NB4 (cell line): ENCODE measurements around the gene DNAJC7.

ENCODE experiments used
- CTCF ChIP-seq: IDR thresholded peaks from one replicate; pipeline ENCODE4 v1.5.1; 2012; ENCODE audit warnings: low read depth, low read length
- POLR2A ChIP-seq: IDR thresholded peaks from 2 replicates; pipeline ENCODE4 v1.6.1; 2011; ENCODE audit warnings: mild to moderate bottlenecking; ENCODE audit not compliant: insufficient read length; ENCODE audit errors: extremely low read depth

- TF ChIP-seq POLR2A (no peak), CTCF (no peak)
Measured at GRCh38 chr17:42045719-42046118, 28.5 kb upstream of the DNAJC7 start.
